HFF-Myc (cell line): Measurements from ENCODE around the gene MYO15A.

Experiments
- DNase-seq: peaks from one replicate; pipeline ENCODE4 v3.0.0-alpha.2; 2011; ENCODE audit warnings: low read depth; ENCODE audit errors: extremely low read depth
- H3K4me3 ChIP-seq: replicated peaks from 2 replicates; pipeline ENCODE4 v1.5.1; 2011; ENCODE audit warnings: low read depth, mild to moderate bottlenecking, control low read depth, low read length
- CTCF ChIP-seq: IDR thresholded peaks from 2 replicates; pipeline ENCODE4 v1.5.1; 2012; ENCODE audit warnings: mild to moderate bottlenecking, low read depth, low read length, control low read depth; ENCODE audit errors: missing control alignments

Gene MYO15A

GRCh38 chr17:18108401-18109312 lies at the start of gene MYO15A:
TSS of gene MYO15A (plus strand) at chr17:18108756. CDS start at chr17:18118801, 10,045 bp downstream.
- no peak for TF ChIP-seq CTCF
- H3K4me3 ChIP-seq: no peak within 1 kb of the TSS
- DNase-seq: no peak

- no peak overlapping the region for H3K4me3 ChIP-seq
- no peak for DNase-seq
- TF ChIP-seq CTCF: no peak
Measured at GRCh38 chr17:18059283-18059682, 49.3 kb upstream of the MYO15A start.

- H3K4me3 ChIP-seq: no peak overlapping the region
- DNase-seq: no peak
- no peak for TF ChIP-seq CTCF
Measured at GRCh38 chr17:18064053-18064452, 44.5 kb upstream of the MYO15A start.

- TF ChIP-seq CTCF: no peak
Measured at GRCh38 chr17:18065546-18065945, 43.0 kb upstream of the MYO15A start.

GRCh38 chr17:18066866-18067265 lies 41.7 kb upstream of the MYO15A start:
- no peak for DNase-seq
- H3K4me3 ChIP-seq: no peak overlapping the region
- no peak for TF ChIP-seq CTCF

More at GRCh38 chr17:18065546-18065945, 43.0 kb upstream of the MYO15A start:
- H3K4me3 ChIP-seq: no peak overlapping the region
- DNase-seq: no peak

- no peak for TF ChIP-seq CTCF
- no peak for DNase-seq
- H3K4me3 ChIP-seq: no peak overlapping the region
Measured at GRCh38 chr17:18069101-18069500, 39.5 kb upstream of the MYO15A start.
